Upper lobe of left lung (tissue), 4 donors: ENCODE measurements around the gene RBM20.

Experiments
- EP300 ChIP-seq, 4 donors: sonication (generic); formaldehyde crosslinking; IDR thresholded peaks; one replicate each; pipeline ENCODE4 v1.5.1; 2017; ENCODE audit warnings: antibody characterized with exemption in 4 of 4, control low read depth in 2 of 4
- POLR2A ChIP-seq, 4 donors: fragments of 450-650 bp; IDR thresholded peaks; one replicate each; pipeline ENCODE4 v1.5.1; 2016 to 2017; ENCODE audit warnings: antibody characterized with exemption in 4 of 4, mild to moderate bottlenecking in 2 of 4
- POLR2AphosphoS5 ChIP-seq, 2 donors: sonication (generic); formaldehyde crosslinking; IDR thresholded peaks; one replicate each; pipeline ENCODE4 v1.5.1; 2017; ENCODE audit warnings: antibody characterized with exemption in 2 of 2
- TF ChIP-seq, protein P1 (sequence below), 6 experiments: fragments of 450-650 bp in 4 of 6; fragments of 200-600 bp in 2 of 6; sonication (generic) in 2 of 6; IDR thresholded peaks; one replicate each; pipeline ENCODE4 v1.5.1; 2016 to 2019; ENCODE audit warnings: antibody characterized with exemption in 6 of 6

DNA sequence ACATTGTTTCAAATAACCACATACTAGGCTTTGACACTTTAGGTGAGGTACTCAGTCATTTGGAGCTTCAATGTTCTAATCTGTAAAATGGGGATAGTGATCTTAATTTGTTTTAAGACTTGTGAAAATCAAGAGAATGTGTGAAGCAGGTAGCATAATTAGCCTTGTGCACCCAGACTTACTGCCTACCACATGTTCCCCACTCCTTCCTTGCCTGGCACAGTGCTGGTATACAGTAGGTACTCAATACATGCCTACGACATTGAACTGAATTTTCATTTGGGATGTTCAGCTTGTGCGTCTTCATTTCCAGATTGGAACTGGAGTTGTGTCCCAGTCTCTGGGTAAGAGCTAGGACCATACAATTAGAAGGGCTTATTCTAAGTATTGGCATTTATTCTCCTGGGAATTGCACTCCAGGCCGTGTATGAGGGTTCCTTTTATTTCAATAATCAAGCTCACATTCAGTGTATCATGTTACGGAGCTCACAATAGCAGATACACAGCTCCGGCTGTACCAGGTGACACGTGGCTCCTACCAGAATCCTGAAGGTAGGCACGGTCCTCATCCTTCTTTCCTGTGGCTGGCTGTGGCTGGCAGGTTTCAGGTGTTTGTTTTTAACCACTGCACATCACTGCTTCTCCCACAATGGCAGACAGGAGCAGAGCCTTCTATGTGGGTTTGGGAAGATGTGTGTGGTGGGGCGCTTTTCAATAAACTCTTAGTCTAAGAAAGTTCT, 118.1 kb downstream of the RBM20 start:
- TF ChIP-seq, protein P1, sequence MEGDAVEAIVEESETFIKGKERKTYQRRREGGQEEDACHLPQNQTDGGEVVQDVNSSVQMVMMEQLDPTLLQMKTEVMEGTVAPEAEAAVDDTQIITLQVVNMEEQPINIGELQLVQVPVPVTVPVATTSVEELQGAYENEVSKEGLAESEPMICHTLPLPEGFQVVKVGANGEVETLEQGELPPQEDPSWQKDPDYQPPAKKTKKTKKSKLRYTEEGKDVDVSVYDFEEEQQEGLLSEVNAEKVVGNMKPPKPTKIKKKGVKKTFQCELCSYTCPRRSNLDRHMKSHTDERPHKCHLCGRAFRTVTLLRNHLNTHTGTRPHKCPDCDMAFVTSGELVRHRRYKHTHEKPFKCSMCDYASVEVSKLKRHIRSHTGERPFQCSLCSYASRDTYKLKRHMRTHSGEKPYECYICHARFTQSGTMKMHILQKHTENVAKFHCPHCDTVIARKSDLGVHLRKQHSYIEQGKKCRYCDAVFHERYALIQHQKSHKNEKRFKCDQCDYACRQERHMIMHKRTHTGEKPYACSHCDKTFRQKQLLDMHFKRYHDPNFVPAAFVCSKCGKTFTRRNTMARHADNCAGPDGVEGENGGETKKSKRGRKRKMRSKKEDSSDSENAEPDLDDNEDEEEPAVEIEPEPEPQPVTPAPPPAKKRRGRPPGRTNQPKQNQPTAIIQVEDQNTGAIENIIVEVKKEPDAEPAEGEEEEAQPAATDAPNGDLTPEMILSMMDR (IDR thresholded peaks at IDR 0.05) = no peak
- no peak for TF ChIP-seq POLR2A (IDR thresholded peaks at IDR 0.05)
- no peak for TF ChIP-seq POLR2AphosphoS5 (IDR thresholded peaks at IDR 0.05)
- TF ChIP-seq EP300 (IDR thresholded peaks at IDR 0.05) = no peak
